GM13977 (cell line): ENCODE measurements around the gene LILRB5.
"Not testable (repeated sequence)": the region's sequence is repeated elsewhere in the genome, so short reads cannot be mapped to it uniquely, and the experiment has no call there.

Source experiments
- DNase-seq: peaks from one replicate; pipeline ENCODE4 v3.0.0; 2012; ENCODE audit warnings: low spot score
- CTCF ChIP-seq: IDR thresholded peaks from 2 replicates; pipeline ENCODE4 v1.5.1; 2012; ENCODE audit warnings: mild to moderate bottlenecking, control low read depth; ENCODE audit not compliant: insufficient read depth; ENCODE audit errors: extremely low read depth, missing control alignments
- in situ Hi-C: fragments of 300-500 bp; cut with MboI; formaldehyde crosslinking; loops from one replicate; pipeline ENCODE4 v1.12.0; 2022; ENCODE audit warnings: low sequenced_read_pairs, low pct_unique_long_range_greater_than_20kb, mixed read lengths, inconsistent platforms; ENCODE audit not compliant: unreplicated experiment

LILRB5 gene

DNA sequence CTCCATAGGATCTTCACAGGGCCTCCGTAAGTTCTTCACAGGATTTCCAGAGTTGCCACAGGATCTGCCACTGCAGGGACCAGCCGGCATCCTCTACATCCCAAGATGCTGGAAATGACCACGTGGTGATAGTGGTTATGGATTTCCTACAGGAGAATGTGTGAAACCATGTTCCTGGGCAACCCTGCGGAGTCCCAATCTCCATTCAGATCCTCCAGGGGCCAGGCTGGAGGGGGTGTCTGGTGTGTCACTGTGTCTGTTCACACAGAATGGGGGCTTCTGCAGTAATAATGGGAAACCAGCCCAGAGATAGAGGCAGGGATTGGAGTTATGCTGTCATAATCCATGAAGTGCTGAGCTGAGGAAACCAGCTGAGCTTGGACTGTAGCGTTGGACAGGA is 23.1 kb downstream of the LILRB5 start:
- TF ChIP-seq CTCF = no peak
- in situ Hi-C loops = no loop called here
- DNase-seq = no peak

GRCh38 chr19:54231077-54231931 is 25.8 kb downstream of the LILRB5 start:
- peak; percentile 96 for TF ChIP-seq CTCF
- in situ Hi-C loops = no loop called here
- peak; percentile 80 for DNase-seq

DNA sequence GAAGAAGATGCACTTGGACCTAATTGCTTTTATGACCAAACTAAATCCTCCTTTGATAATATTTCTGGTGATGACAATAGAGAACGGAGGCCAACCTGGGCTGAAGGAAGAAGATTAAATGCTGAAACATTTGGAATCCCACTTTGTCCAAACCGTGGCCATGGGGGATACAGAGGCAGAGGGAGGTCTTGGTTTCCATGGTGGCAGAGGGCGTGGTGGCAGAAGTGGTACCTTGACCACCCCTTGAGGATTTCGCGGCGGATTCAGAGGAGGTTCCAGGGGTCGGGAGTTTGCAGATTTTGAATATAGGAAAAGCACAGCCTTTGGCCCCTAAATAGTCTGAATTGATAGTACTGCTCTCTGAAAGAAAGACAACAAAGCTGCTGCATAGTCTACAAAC is 27.0 kb downstream of the LILRB5 start:
- in situ Hi-C loops = no loop called here
- DNase-seq = no peak
- TF ChIP-seq CTCF = no peak

DNA sequence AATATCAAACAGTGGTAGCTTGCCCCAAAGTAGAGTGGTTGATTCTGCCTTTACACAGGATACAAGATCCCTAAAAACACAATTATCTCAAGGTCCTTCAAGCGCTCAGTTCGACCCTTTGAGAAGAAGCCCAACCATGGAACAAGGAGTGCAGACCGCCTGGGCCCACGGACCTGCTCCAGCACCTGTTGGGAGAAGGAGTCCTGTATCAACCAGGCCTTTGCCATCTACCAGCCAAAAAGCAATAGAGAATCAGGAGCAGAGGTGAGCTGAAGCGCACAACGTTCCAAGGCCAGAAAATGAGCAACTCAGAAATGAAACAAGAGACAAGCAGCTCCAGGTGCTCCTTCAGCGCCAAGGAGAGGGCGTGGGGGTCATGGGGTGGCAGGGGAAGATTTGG is 27.9 kb downstream of the LILRB5 start:
- TF ChIP-seq CTCF = no peak
- in situ Hi-C loops = no loop called here
- no peak for DNase-seq

DNA sequence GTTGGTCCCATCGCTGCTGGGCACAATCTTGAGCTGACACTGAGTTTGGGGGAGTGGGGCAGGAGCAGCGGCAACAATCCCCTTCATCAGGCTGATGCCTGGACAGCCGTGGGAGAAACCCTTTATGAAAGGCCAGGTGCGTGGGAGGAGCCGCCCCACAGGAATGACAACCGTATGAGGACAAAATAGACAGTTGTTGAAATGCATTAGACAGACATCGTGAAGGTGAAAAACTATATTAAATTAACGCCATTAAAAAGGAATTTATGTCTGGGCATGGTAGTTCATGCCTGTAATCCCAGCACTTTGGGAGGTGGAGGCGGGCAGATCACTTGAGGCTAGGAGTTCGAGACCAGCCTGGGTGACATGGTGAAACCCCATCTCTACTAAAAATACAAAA is 32.5 kb downstream of the LILRB5 start:
- in situ Hi-C loops = not testable (repeated sequence)

DNA sequence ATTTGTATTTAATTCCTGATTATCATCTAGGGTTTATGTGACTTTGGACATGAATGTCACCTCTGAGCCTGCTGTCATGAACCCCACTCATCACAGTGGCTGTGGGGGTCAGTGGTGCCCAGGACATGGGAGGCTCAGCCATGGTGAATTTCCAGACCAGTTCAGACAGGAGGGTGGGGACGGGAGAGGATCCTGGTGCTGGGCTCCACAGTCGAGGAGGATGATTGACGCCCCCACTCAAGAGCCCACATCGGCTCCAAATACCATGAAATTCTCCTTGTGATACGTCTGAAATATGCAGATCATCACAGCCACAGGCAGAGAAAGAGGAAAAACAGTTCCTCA is 33.2 kb downstream of the LILRB5 start:
- in situ Hi-C loops, DNase-seq: not testable (repeated sequence)

More for the DNA sequence above, 32.5 kb downstream of the LILRB5 start:
- DNase-seq = not testable (repeated sequence)

DNA sequence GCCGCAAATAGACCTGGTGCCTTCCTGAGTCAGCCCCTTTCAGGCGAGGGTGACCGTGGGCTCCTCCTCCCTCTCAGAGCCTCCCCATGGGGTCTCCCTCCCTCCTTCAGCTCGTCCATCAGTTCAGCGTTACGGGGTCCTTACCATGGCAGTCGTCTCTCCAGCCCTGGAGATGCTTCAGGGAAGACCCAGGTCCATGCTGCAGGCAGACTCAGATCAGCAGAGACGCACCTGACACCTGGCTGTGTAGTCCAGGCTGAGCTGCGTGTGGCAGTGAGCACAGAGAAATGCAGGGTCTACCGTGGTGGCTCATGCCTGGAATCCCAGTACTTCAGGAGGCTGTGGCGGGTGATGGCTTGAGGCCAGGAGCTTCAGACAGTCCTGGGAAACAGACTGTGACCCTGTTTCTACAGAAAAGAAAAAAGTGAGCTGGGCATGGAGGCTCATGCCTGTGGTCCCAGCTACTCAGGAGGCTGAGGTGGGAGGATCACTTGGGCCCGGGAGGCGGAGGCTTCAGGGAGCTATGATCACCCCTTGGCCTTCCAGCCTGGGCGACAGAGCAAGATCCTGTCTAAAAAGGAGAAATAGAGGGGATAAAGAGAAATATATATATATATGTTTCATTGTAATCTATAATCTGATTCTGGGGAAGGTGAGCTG is 33.7 kb downstream of the LILRB5 start:
- in situ Hi-C loops, DNase-seq: not testable (repeated sequence)

GRCh38 chr19:54222474-54223276 is 34.4 kb downstream of the LILRB5 start, which contains the start of gene LILRB3:
Gene LILRB3 (minus strand): TSS chr19:54223007. CDS start chr19:54222976, 31 bp downstream.
- DNase-seq, in situ Hi-C loops: not testable (repeated sequence)

GRCh38 chr19:54221947-54222346 is 35.1 kb downstream of the LILRB5 start:
- in situ Hi-C loops, DNase-seq: not testable (repeated sequence)

- DNase-seq, in situ Hi-C loops: not testable (repeated sequence)
These were observed 37.4 kb downstream of the LILRB5 start for GRCh38 chr19:54219702-54220101.
